Caco-2 (cell line): ENCODE results near the gene P4HTM. TPM values are rescaled to one million over a fixed set of nuclear protein-coding genes. Genes with fewer than 3 reads are reported as not detected.

ENCODE experiments used
- BruUV-seq: library from RNA; stranded (reverse); fragments of 400-500 nt; replicated peaks from 2 replicates; lab custom pipeline; 2021; lab: Mats Ljungman, UMichigan
- CTCF ChIA-PET: fragments of 300-600 bp; sonication (Branson Sonifier 250); formaldehyde crosslinking; loops from one replicate; lab custom pipeline; 2022; ENCODE audit warnings: antibody characterized with exemption; lab: Charles Lee
- POLR2A ChIA-PET: fragments of 300-600 bp; sonication (Branson Sonifier 250); formaldehyde crosslinking; loops from one replicate; lab custom pipeline; 2022; ENCODE audit warnings: antibody characterized with exemption; lab: Charles Lee
- DNase-seq, 2 experiments: peaks; one replicate each; pipeline versions ENCODE4 v3.0.0 to v3.0.0-alpha.2; 2020 to 2022
- H3K27me3 ChIP-seq: replicated peaks from 2 replicates; pipeline ENCODE4 v1.6.0; 2011; ENCODE audit warnings: low read length; ENCODE audit not compliant: control insufficient read depth, insufficient read depth
- H3K36me3 ChIP-seq: 2 replicates; pipeline ENCODE4 v1.5.1; 2011; ENCODE audit warnings: low read length; ENCODE audit not compliant: control insufficient read depth, insufficient read depth
- H3K4me1 ChIP-seq: fragments of 250-450 bp; sonication (Bioruptor Pico); 2 replicates; pipeline ENCODE4 v1.5.1; 2020; ENCODE audit warnings: mild to moderate bottlenecking
- H3K4me3 ChIP-seq: 2 replicates; pipeline ENCODE4 v1.5.1; 2011; ENCODE audit warnings: low read depth, mild to moderate bottlenecking, control low read depth, low read length
- H3K9me3 ChIP-seq: fragments of 250-450 bp; sonication (Bioruptor Pico); 2 replicates; pipeline ENCODE4 v1.5.1; 2020; ENCODE audit warnings: mild to moderate bottlenecking, moderate library complexity
- H3K27ac Mint-ChIP-seq: one replicate; pipeline ENCODE4 v1.8.0; 2022; ENCODE audit warnings: mixed read lengths; ENCODE audit not compliant: unreplicated experiment
- H3K27me3 Mint-ChIP-seq: one replicate; pipeline ENCODE4 v1.8.0; 2022; ENCODE audit warnings: mixed read lengths; ENCODE audit not compliant: insufficient read depth, unreplicated experiment
- H3K36me3 Mint-ChIP-seq: one replicate; pipeline ENCODE4 v1.8.0; 2022; ENCODE audit warnings: mild to moderate bottlenecking, mixed read lengths; ENCODE audit not compliant: insufficient read depth, unreplicated experiment
- H3K4me1 Mint-ChIP-seq: one replicate; pipeline ENCODE4 v1.8.0; 2022; ENCODE audit warnings: low read depth, mixed read lengths; ENCODE audit not compliant: unreplicated experiment
- H3K4me3 Mint-ChIP-seq: one replicate; pipeline ENCODE4 v1.8.0; 2022; ENCODE audit warnings: mild to moderate bottlenecking, moderate library complexity, mixed read lengths; ENCODE audit not compliant: unreplicated experiment
- H3K9me3 Mint-ChIP-seq: one replicate; pipeline ENCODE4 v1.8.0; 2022; ENCODE audit warnings: mixed read lengths; ENCODE audit not compliant: unreplicated experiment
- CTCF ChIP-seq, 2 experiments: fragments of 200-600 bp in 1 of 2; IDR thresholded peaks; 1 replicate in 1 of 2; 2 replicates in 1 of 2; pipeline versions ENCODE4 v1.5.1 to v1.8.0; 2011 to 2022; ENCODE audit warnings: antibody characterized with exemption in 1 of 2, control low read depth in 1 of 2, inconsistent platforms in 1 of 2, low read depth in 1 of 2, low read length in 1 of 2, mild to moderate bottlenecking in 1 of 2, moderate library complexity in 1 of 2; ENCODE audit not compliant: insufficient read depth in 1 of 2, severe bottlenecking in 1 of 2, unreplicated experiment in 1 of 2
- intact Hi-C: fragments of 100-400 bp; cut with micrococcal nuclease; formaldehyde crosslinking; loops from one replicate; pipeline ENCODE4 v1.10.0; 2022; ENCODE audit not compliant: unreplicated experiment
- total RNA-seq: library from RNA; stranded (reverse); gene quantifications from 2 replicates; pipeline ENCODE4 v1.2.3, GENCODE V29; 2022

Gene P4HTM
- total RNA-seq, 1 experiment from 2014 or later: 24.4 TPM

- H3K36me3 ChIP-seq: peaks cover 2% of the 10 kb centered on the region
- no peak for TF ChIP-seq CTCF (IDR thresholded peaks at IDR 0.05; ENCODE audit: insufficient read depth in 1 of 2, low read depth in 1 of 2, low read length in 1 of 2, severe bottlenecking in 1 of 2, unreplicated experiment in 1 of 2)
- peaks cover 80% of the 10 kb centered on the region for H3K36me3 Mint-ChIP-seq
- H3K4me3 ChIP-seq: peak within 1 kb of the TSS; percentile 83
- H3K9me3 Mint-ChIP-seq: no peaks in the 10 kb centered on the region
- DNase-seq: peak; percentile 80 to 86
- ChIA-PET CTCF (interaction anchor here (0.6 to 2.7 kb wide), 5 partner anchors 11 to 322 kb away, joined by 3 to 14 read pairs (median 7); partner anchors contain the start of genes USP4 and WDR6), POLR2A (interaction anchor here (0.5 to 3.2 kb wide), 4 partner anchors 9 to 1281 kb away, joined by 3 to 26 read pairs (median 4); partner anchors contain the start of genes QRICH1 and WDR6)
- H3K4me1 ChIP-seq: peaks cover 2% of the 10 kb centered on the region; the same call in 1 of the 2 replicates
- H3K27ac Mint-ChIP-seq: peak within 1 kb of the TSS; percentile 97
- H3K9me3 ChIP-seq: no peaks in the 10 kb centered on the region
- no peaks in the 10 kb centered on the region for H3K27me3 Mint-ChIP-seq
- H3K27me3 ChIP-seq: no peaks in the 10 kb centered on the region
- H3K4me1 Mint-ChIP-seq: peaks cover 3% of the 10 kb centered on the region
- intact Hi-C loops: no loop called here
- BruUV-seq: no TSS peak
- H3K4me3 Mint-ChIP-seq: peak within 1 kb of the TSS; percentile 82
Observed at GRCh38 chr3:49017971-49018706, 28.1 kb downstream of the P4HTM start, which contains the start of gene DALRD3. TSS of gene DALRD3 (minus strand) at chr3:49018580. CDS start at chr3:49018564, 16 bp downstream.

- Histone ChIP-seq H3K9me3 (no peaks in the 10 kb centered on the region), H3K27me3 (no peaks in the 10 kb centered on the region), H3K4me1 (peaks cover 3% of the 10 kb centered on the region; the same call in 1 of the 2 replicates), H3K4me3 (peak overlapping the region; percentile 83), H3K36me3 (peaks cover 2% of the 10 kb centered on the region)
- ChIA-PET POLR2A (interaction anchor here (3.2 kb wide), 1 partner anchor 11 kb away, joined by 26 read pairs; the partner anchor contains the start of gene WDR6), CTCF (interaction anchor here (0.6 to 2.4 kb wide), 2 partner anchors 11 to 30 kb away, joined by 3 to 12 read pairs; partner anchors contain the start of gene WDR6)
- no peak for DNase-seq
- H3K27ac Mint-ChIP-seq: peak overlapping the region; percentile 71
- no peaks in the 10 kb centered on the region for H3K27me3 Mint-ChIP-seq
- no peak for TF ChIP-seq CTCF (IDR thresholded peaks at IDR 0.05; ENCODE audit: insufficient read depth in 1 of 2, low read depth in 1 of 2, low read length in 1 of 2, severe bottlenecking in 1 of 2, unreplicated experiment in 1 of 2)
- intact Hi-C loops: no loop called here
- peak overlapping the region; percentile 82 for H3K4me3 Mint-ChIP-seq
- no peaks in the 10 kb centered on the region for H3K9me3 Mint-ChIP-seq
- H3K36me3 Mint-ChIP-seq: peaks cover 80% of the 10 kb centered on the region
- BruUV-seq: no TSS peak
- H3K4me1 Mint-ChIP-seq: peaks cover 6% of the 10 kb centered on the region
Observed at GRCh38 chr3:49018707-49019006, 28.6 kb downstream of the P4HTM start.

- Mint-ChIP-seq H3K4me3 (peak overlapping the region; percentile 88), H3K27ac (peak overlapping the region; percentile 97), H3K36me3 (peaks cover 80% of the 10 kb centered on the region), H3K9me3 (no peaks in the 10 kb centered on the region), H3K27me3 (no peaks in the 10 kb centered on the region), H3K4me1 (peaks cover 6% of the 10 kb centered on the region)
- CTCF ChIA-PET: interaction anchor here (0.5 to 1.5 kb wide), 3 partner anchors 10 to 32 kb away, joined by 3 to 6 read pairs (median 3); no protein-coding TSS in a partner anchor
- Histone ChIP-seq H3K4me3 (peak overlapping the region; percentile 85), H3K9me3 (no peaks in the 10 kb centered on the region), H3K27me3 (no peaks in the 10 kb centered on the region), H3K4me1 (peaks cover 3% of the 10 kb centered on the region; the same call in 1 of the 2 replicates), H3K36me3 (peaks cover 6% of the 10 kb centered on the region; the same call in 1 of the 2 replicates)
- intact Hi-C loops: loop anchor here (2.0 to 10.0 kb wide), 2 partner anchors 75 to 135 kb away; partner anchors contain the start of gene QRICH1
- DNase-seq: no peak
- no TSS peak for BruUV-seq
- no peak for TF ChIP-seq CTCF (IDR thresholded peaks at IDR 0.05; ENCODE audit: insufficient read depth in 1 of 2, low read depth in 1 of 2, low read length in 1 of 2, severe bottlenecking in 1 of 2, unreplicated experiment in 1 of 2)
- POLR2A ChIA-PET: interaction anchor here (0.8 to 4.4 kb wide), 2 partner anchors 9 to 13 kb away, joined by 3 to 92 read pairs; partner anchors contain the start of genes IMPDH2 and WDR6
Observed at GRCh38 chr3:49019941-49020329, 29.9 kb downstream of the P4HTM start.
